Endothelial cell (in vitro differentiated cells): ENCODE data around the gene SMYD4. TPM values are rescaled to one million over a fixed set of nuclear protein-coding genes. Genes with fewer than 3 reads are reported as not detected.

Source experiments
- DNase-seq: peaks from one replicate; pipeline ENCODE4 v3.0.0; 2021; ENCODE audit warnings: low spot score
- H3K27ac Mint-ChIP-seq: one replicate; pipeline ENCODE4 v1.8.0; 2021; ENCODE audit warnings: mixed read lengths, inconsistent platforms; ENCODE audit not compliant: unreplicated experiment
- H3K27me3 Mint-ChIP-seq: one replicate; pipeline ENCODE4 v1.8.0; 2021; ENCODE audit warnings: mild to moderate bottlenecking, moderate library complexity, mixed read lengths, inconsistent platforms; ENCODE audit not compliant: unreplicated experiment
- H3K36me3 Mint-ChIP-seq: one replicate; pipeline ENCODE4 v1.8.0; 2021; ENCODE audit warnings: mild to moderate bottlenecking, low read depth, mixed read lengths, inconsistent platforms; ENCODE audit not compliant: unreplicated experiment
- H3K4me1 Mint-ChIP-seq: one replicate; pipeline ENCODE4 v1.8.0; 2021; ENCODE audit warnings: mild to moderate bottlenecking, mixed read lengths, inconsistent platforms; ENCODE audit not compliant: unreplicated experiment
- H3K4me3 Mint-ChIP-seq: one replicate; pipeline ENCODE4 v1.8.0; 2021; ENCODE audit warnings: mild to moderate bottlenecking, mixed read lengths, inconsistent platforms; ENCODE audit not compliant: unreplicated experiment
- H3K9me3 Mint-ChIP-seq: one replicate; pipeline ENCODE4 v1.8.0; 2021; ENCODE audit warnings: mixed read lengths, inconsistent platforms; ENCODE audit not compliant: unreplicated experiment
- CTCF ChIP-seq: fragments of 200-600 bp; sonication (generic); IDR thresholded peaks from one replicate; pipeline ENCODE4 v1.5.0; 2021; ENCODE audit warnings: antibody characterized with exemption; ENCODE audit not compliant: unreplicated experiment
- long read RNA-seq: library from polyadenylated mRNA; unstranded; transcript quantifications from one replicate; pipeline ENCODE4 v2.0.0, GENCODE V29; 2020; ENCODE audit not compliant: unreplicated experiment
- total RNA-seq: library from RNA; stranded (reverse); fragmentation: NEBNext Ultra II Directional; extraction: Animal tissue kit (Norgen Biotek cat#: 25700); gene quantifications from one replicate; pipeline ENCODE4 v1.2.1, GENCODE V29; 2021; ENCODE audit not compliant: unreplicated experiment

SMYD4 gene
- total RNA-seq, result 19.3 TPM
- long read RNA-seq, full-length matches to known transcripts, result 2 of 4 reads
- long read RNA-seq, partial matches to known transcripts, result 1 of 4 reads
- long read RNA-seq, other reads (novel, unspliced or antisense), result 1 of 4 reads

- peaks cover 26% of the 10 kb centered on the region for H3K4me1 Mint-ChIP-seq
- peak within 1 kb of the TSS; percentile 100 for H3K4me3 Mint-ChIP-seq
- peaks cover 12% of the 10 kb centered on the region for H3K36me3 Mint-ChIP-seq
- no peak for TF ChIP-seq CTCF
- peaks cover 11% of the 10 kb centered on the region for H3K27me3 Mint-ChIP-seq
- H3K9me3 Mint-ChIP-seq, result no peaks in the 10 kb centered on the region
- DNase-seq, result peak; percentile 87
- peak within 1 kb of the TSS; percentile 86 for H3K27ac Mint-ChIP-seq
Measured at GRCh38 chr17:1829592-1830257, at the start of gene SMYD4, which contains the start of gene RPA1. SMYD4 (minus strand) TSS chr17:1829902; CDS start chr17:1827994, 1,908 bp downstream. RPA1 (plus strand) TSS chr17:1830005; CDS start chr17:1830094, 89 bp downstream.

- no peak for TF ChIP-seq CTCF
- Mint-ChIP-seq H3K27ac (no peak overlapping the region), H3K9me3 (no peaks in the 10 kb centered on the region), H3K27me3 (peaks cover 2% of the 10 kb centered on the region), H3K4me3 (no peak overlapping the region), H3K36me3 (peaks cover 43% of the 10 kb centered on the region), H3K4me1 (no peaks in the 10 kb centered on the region)
- DNase-seq, result no peak
Measured at GRCh38 chr17:1878419-1879121, 48.9 kb upstream of the SMYD4 start.

- H3K27ac Mint-ChIP-seq, result no peak overlapping the region
- peaks cover 2% of the 10 kb centered on the region for H3K27me3 Mint-ChIP-seq
- H3K4me3 Mint-ChIP-seq, result no peak overlapping the region
- DNase-seq, result no peak
- no peak for TF ChIP-seq CTCF
- H3K36me3 Mint-ChIP-seq, result peaks cover 45% of the 10 kb centered on the region
- H3K4me1 Mint-ChIP-seq, result peaks cover 3% of the 10 kb centered on the region
- H3K9me3 Mint-ChIP-seq, result no peaks in the 10 kb centered on the region
Measured at GRCh38 chr17:1875597-1875996, 45.9 kb upstream of the SMYD4 start.

GRCh38 chr17:1873418-1873817 is 43.7 kb upstream of the SMYD4 start:
- H3K4me1 Mint-ChIP-seq, result peaks cover 3% of the 10 kb centered on the region
- H3K4me3 Mint-ChIP-seq, result no peak overlapping the region
- TF ChIP-seq CTCF, result no peak
- DNase-seq, result no peak
- peaks cover 2% of the 10 kb centered on the region for H3K27me3 Mint-ChIP-seq
- no peak overlapping the region for H3K27ac Mint-ChIP-seq
- H3K9me3 Mint-ChIP-seq, result no peaks in the 10 kb centered on the region
- peaks cover 30% of the 10 kb centered on the region for H3K36me3 Mint-ChIP-seq

GRCh38 chr17:1872976-1873375 is 43.3 kb upstream of the SMYD4 start:
- no peak for DNase-seq
- Mint-ChIP-seq H3K27ac (no peak overlapping the region), H3K9me3 (no peaks in the 10 kb centered on the region), H3K4me1 (peaks cover 3% of the 10 kb centered on the region), H3K27me3 (peaks cover 2% of the 10 kb centered on the region), H3K36me3 (peaks cover 30% of the 10 kb centered on the region), H3K4me3 (no peak overlapping the region)
- no peak for TF ChIP-seq CTCF
